ENCODE results near the gene TNNT1. TPM values are rescaled to one million over a fixed set of nuclear protein-coding genes. Genes with fewer than 3 reads are reported as not detected.
"Not testable (repeated sequence)": the region's sequence is repeated elsewhere in the genome, so short reads cannot be mapped to it uniquely, and the experiment has no call there.

Gene TNNT1
- total RNA-seq, 2 donors from 2014 or later = not detected

DNA sequence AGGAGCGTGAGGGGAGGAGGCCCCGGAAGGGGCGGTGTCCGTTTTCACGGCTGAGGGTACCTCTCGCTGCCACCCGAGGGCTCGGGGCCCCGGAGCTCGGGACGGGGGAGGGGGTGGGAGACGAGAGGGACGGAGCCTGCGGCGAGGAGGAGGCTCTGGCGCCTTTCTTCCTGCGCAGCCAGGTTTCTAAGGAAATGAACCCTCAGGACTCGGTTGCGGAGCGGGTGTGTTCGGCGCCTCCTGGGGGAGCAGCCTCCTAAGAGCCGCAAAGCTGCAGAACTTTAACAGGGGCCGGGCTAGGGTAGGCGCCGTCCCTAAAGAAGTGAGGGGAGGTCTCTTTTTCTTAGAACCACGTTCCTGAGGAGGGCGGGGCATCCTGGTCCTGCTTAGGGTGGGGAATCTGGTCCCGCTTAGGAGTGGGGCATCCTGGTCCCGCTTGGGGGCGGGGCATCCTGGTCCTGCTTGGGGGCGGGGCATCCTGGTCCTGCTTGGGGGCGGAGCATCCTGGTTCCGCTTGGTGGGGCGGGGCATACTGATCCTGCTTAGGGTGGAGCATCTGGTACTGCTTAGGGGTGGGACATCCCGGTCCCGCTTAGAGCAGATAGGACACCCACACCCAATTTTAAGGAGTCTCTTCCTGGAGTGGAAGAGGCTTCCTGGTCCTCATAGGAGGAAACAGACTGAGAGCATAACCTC is 24.9 kb upstream of the TNNT1 start:
- peak overlapping the region; percentile 69 for H3K4me3 ChIP-seq
- DNase-seq (ENCODE audit: low spot score) = no peak
- TF ChIP-seq, protein P1, sequence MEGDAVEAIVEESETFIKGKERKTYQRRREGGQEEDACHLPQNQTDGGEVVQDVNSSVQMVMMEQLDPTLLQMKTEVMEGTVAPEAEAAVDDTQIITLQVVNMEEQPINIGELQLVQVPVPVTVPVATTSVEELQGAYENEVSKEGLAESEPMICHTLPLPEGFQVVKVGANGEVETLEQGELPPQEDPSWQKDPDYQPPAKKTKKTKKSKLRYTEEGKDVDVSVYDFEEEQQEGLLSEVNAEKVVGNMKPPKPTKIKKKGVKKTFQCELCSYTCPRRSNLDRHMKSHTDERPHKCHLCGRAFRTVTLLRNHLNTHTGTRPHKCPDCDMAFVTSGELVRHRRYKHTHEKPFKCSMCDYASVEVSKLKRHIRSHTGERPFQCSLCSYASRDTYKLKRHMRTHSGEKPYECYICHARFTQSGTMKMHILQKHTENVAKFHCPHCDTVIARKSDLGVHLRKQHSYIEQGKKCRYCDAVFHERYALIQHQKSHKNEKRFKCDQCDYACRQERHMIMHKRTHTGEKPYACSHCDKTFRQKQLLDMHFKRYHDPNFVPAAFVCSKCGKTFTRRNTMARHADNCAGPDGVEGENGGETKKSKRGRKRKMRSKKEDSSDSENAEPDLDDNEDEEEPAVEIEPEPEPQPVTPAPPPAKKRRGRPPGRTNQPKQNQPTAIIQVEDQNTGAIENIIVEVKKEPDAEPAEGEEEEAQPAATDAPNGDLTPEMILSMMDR (IDR thresholded peaks at IDR 0.05) = no peak

DNA sequence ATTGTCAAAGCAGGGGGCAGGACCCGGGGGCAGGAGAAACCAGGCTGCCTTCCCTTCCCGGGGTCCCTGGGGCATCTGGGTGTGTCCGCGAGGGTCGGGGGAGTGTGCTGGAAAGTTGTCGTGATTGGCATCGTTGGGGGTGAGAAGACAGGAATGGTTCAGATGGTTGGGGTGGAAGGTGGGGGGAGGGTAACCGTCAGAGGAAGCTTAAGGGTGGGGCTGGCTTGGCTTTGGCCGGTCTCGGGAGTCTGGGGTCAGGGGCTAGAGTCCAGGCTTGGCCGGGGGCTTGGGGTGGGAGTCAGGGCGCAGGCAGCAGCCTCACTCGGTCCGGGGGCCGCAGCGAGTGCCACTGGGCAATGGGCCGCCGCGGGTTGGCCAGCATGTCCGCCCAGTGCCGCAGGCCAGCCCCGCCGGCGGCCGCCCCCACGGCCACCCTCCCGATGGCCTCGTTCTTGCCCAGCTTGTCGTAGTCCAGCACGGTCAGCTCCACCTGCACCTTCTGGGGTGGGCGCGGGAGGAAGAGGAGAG is 24.2 kb upstream of the TNNT1 start:
- Histone ChIP-seq H3K4me1 (ENCODE audit: control insufficient read depth in 1 of 2, low read depth in 2 of 2) (peaks cover 0 to 9% of the 10 kb centered on the region in 2 donors), H3K9me3 (no peaks in the 10 kb centered on the region), H3K27me3 (replicated peaks; ENCODE audit: insufficient read depth) (peaks cover 34% of the 10 kb centered on the region), H3K4me3 (peak overlapping the region; percentile 69), H3K27ac (no peak overlapping the region), H3K36me3 (no peaks in the 10 kb centered on the region)
- TF ChIP-seq, protein P1 (IDR thresholded peaks at IDR 0.05) = no peak
- ATAC-seq (ENCODE audit: insufficient number of reproducible peaks, low FRiP score, low read depth) (no peak), DNase-seq (ENCODE audit: low spot score) (no peak)

More for the DNA sequence above, 24.9 kb upstream of the TNNT1 start:
- Histone ChIP-seq H3K27ac (no peak overlapping the region), H3K36me3 (no peaks in the 10 kb centered on the region), H3K27me3 (replicated peaks; ENCODE audit: insufficient read depth) (peaks cover 34% of the 10 kb centered on the region), H3K4me1 (ENCODE audit: control insufficient read depth in 1 of 2, low read depth in 2 of 2) (peaks cover 1 to 12% of the 10 kb centered on the region in 2 donors), H3K9me3 (no peaks in the 10 kb centered on the region)
- ATAC-seq (ENCODE audit: insufficient number of reproducible peaks, low FRiP score, low read depth) = no peak

DNA sequence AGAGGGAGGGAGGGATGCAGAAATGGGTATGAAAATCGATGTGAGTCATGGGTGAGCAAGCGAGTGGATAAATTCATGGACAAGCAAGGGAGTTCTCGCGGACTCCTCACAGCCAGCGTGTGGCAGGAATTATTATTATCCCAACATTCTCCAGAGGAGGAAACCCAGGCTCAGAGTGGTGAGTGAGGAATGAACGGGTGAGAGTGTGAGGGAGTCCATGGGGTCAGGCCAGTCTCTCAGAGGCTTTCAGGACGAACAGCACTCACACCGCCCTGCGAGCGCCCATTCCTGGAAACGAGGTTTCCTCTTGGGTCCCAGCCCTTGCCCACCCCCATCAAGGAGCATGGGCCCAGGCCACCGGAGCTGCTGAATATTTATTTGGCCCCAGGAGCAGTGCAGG is 23.7 kb upstream of the TNNT1 start:
- DNase-seq (ENCODE audit: low spot score) (no peak), ATAC-seq (ENCODE audit: insufficient number of reproducible peaks, low FRiP score, low read depth) (no peak)
- no peaks in the 10 kb centered on the region for H3K36me3 ChIP-seq
- TF ChIP-seq, protein P1 (IDR thresholded peaks at IDR 0.05) = no peak
- peaks cover 34% of the 10 kb centered on the region for H3K27me3 ChIP-seq (replicated peaks; ENCODE audit: insufficient read depth)
- no peak overlapping the region for H3K27ac ChIP-seq
- no peaks in the 10 kb centered on the region for H3K9me3 ChIP-seq
- H3K4me3 ChIP-seq = peak overlapping the region; percentile 69
- peaks cover 0 to 9% of the 10 kb centered on the region in 2 donors for H3K4me1 ChIP-seq (ENCODE audit: control insufficient read depth in 1 of 2, low read depth in 2 of 2)

DNA sequence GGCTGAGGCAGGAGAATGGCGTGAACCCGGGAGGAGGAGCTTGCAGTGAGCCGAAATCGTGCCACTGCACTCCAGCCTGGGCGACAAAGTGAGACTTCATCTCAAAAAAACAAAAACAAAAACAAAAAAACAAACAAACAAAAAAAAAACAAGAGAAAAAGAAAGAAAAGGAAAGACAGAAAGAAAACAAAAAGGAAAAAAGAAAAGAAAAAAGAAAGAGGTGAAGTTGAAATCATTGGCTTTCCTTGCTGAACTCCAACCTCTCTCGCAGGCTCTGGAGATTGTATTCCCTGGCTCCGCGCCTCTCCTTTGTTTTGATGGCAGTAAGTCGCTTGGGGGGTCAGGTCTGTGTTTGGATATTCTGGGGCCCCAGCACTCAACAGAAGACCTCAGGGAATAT is 23.3 kb upstream of the TNNT1 start:
- H3K27ac ChIP-seq; H3K4me3 ChIP-seq; H3K9me3 ChIP-seq; ATAC-seq (ENCODE audit: insufficient number of reproducible peaks, low FRiP score, low read depth); H3K36me3 ChIP-seq; H3K4me1 ChIP-seq (ENCODE audit: control insufficient read depth in 1 of 2, low read depth in 2 of 2); DNase-seq (ENCODE audit: low spot score): not testable (repeated sequence)
- peaks cover 34% of the 10 kb centered on the region for H3K27me3 ChIP-seq (replicated peaks; ENCODE audit: insufficient read depth)

DNA sequence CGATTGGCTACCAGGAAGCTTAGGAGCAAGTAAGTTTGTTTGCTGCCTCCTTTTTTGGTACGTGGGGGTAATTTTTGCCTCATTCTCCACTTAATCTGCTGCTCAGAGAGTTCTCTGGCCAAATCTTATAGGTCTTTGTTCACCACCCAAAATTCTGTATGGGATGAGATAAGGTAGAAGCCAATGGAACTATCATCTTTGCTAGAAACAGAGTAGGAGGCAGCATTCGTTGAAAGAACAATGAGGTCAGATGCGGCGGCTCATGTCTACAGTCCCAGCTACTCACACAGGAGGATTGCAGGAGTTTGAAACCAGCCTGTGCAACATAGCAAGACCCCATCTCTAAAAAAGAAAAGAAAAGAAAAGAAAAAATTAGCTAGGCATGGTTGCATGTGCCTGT is 22.4 kb upstream of the TNNT1 start:
- peaks cover 1 to 11% of the 10 kb centered on the region in 2 donors for H3K4me1 ChIP-seq (ENCODE audit: control insufficient read depth in 1 of 2, low read depth in 2 of 2)
- no peaks in the 10 kb centered on the region for H3K36me3 ChIP-seq
- TF ChIP-seq, protein P1 (IDR thresholded peaks at IDR 0.05) = no peak
- ATAC-seq (ENCODE audit: insufficient number of reproducible peaks, low FRiP score, low read depth) (no peak), DNase-seq (ENCODE audit: low spot score) (no peak)
- H3K9me3 ChIP-seq = no peaks in the 10 kb centered on the region
- no peak overlapping the region for H3K27ac ChIP-seq
- no peak overlapping the region for H3K4me3 ChIP-seq
- H3K27me3 ChIP-seq (replicated peaks; ENCODE audit: insufficient read depth) = peaks cover 35% of the 10 kb centered on the region

Measured in thoracic aorta (tissue), 2 donors.